Measurements from ENCODE around the gene SIRT4.

GRCh38 chr12:120342175-120343038 lies 40.3 kb downstream of the SIRT4 start:
- TF ChIP-seq CTCF (IDR thresholded peaks at IDR 0.05) (no peak), POLR2A (IDR thresholded peaks at IDR 0.05) (no peak)
